HG02571 (cell line): ENCODE data around the gene PLCB1.
A peak's percentile ranks its signal among the peaks of the same experiment; 100 is the strongest.
"Not testable (repeated sequence)": the region's sequence is repeated elsewhere in the genome, so short reads cannot be mapped to it uniquely, and the experiment has no call there.

ENCODE experiments used
- ATAC-seq: cut with Tn5 transposase; IDR thresholded peaks from one replicate; pipeline ENCODE4 v1.9.1; 2021; ENCODE audit warnings: mild to moderate bottlenecking, moderate library complexity; ENCODE audit not compliant: unreplicated experiment

PLCB1 gene

GRCh38 chr20:8131598-8132483, at the start of gene PLCB1:
Gene PLCB1 (plus strand): TSS chr20:8132266. CDS start chr20:8132652, 386 bp downstream.
- peak; percentile 67 for ATAC-seq

GRCh38 chr20:8082989-8083388, 49.1 kb upstream of the PLCB1 start:
- no peak for ATAC-seq

GRCh38 chr20:8089668-8090067, 42.4 kb upstream of the PLCB1 start:
- ATAC-seq = no peak

- no peak for ATAC-seq
These were observed 37.6 kb upstream of the PLCB1 start for GRCh38 chr20:8094415-8094818.

- ATAC-seq = no peak
These were observed 37.2 kb upstream of the PLCB1 start for GRCh38 chr20:8094850-8095249.

- ATAC-seq = no peak
These were observed 36.2 kb upstream of the PLCB1 start for GRCh38 chr20:8095648-8096572.

- no peak for ATAC-seq
These were observed 34.8 kb upstream of the PLCB1 start for GRCh38 chr20:8097307-8097706.

- no peak for ATAC-seq
These were observed 27.8 kb upstream of the PLCB1 start for GRCh38 chr20:8104252-8104651.

- ATAC-seq = not testable (repeated sequence)
These were observed 17.5 kb upstream of the PLCB1 start for GRCh38 chr20:8114612-8115011.

- ATAC-seq = no peak
These were observed 16.6 kb upstream of the PLCB1 start for GRCh38 chr20:8115436-8115835.

- ATAC-seq = no peak
These were observed 15.8 kb upstream of the PLCB1 start for GRCh38 chr20:8116067-8116811.

GRCh38 chr20:8117636-8118035, 14.4 kb upstream of the PLCB1 start:
- no peak for ATAC-seq

GRCh38 chr20:8118039-8118438, 14.0 kb upstream of the PLCB1 start:
- ATAC-seq = no peak

- ATAC-seq = no peak
These were observed 13.3 kb upstream of the PLCB1 start for GRCh38 chr20:8118760-8119159.

GRCh38 chr20:8121666-8122065, 10.4 kb upstream of the PLCB1 start:
- no peak for ATAC-seq

GRCh38 chr20:8124639-8125038, 7.4 kb upstream of the PLCB1 start:
- ATAC-seq = no peak

GRCh38 chr20:8126181-8126580, 5.9 kb upstream of the PLCB1 start:
- no peak for ATAC-seq

GRCh38 chr20:8126841-8127378, 5.2 kb upstream of the PLCB1 start:
- no peak for ATAC-seq

- ATAC-seq = peak; percentile 67
These were observed 4.4 kb upstream of the PLCB1 start for GRCh38 chr20:8127553-8128255.
